IPS-NIHi11 (cell line): Measurements from ENCODE around the gene GIT2.
"Not testable (repeated sequence)": the region's sequence is repeated elsewhere in the genome, so short reads cannot be mapped to it uniquely, and the experiment has no call there.

Experiments used
- DNase-seq: peaks from one replicate; pipeline ENCODE4 v3.0.0; 2012; ENCODE audit warnings: mixed read lengths, low spot score

The GIT2 gene

GRCh38 chr12:109995686-109996482, at the start of gene GIT2:
Gene GIT2, minus strand, starts transcription at chr12:109996368. Its CDS starts 144 bp downstream, at chr12:109996224.
- DNase-seq, result peak; percentile 96

GRCh38 chr12:110042264-110042663, 46.1 kb upstream of the GIT2 start:
- DNase-seq, result no peak

GRCh38 chr12:110039085-110039807, 43.1 kb upstream of the GIT2 start:
- peak; percentile 29 for DNase-seq

GRCh38 chr12:110038741-110039084, 42.5 kb upstream of the GIT2 start:
- DNase-seq, result no peak

GRCh38 chr12:110037315-110037714, 41.1 kb upstream of the GIT2 start:
- DNase-seq, result no peak

- no peak for DNase-seq
These were observed 39.5 kb upstream of the GIT2 start for GRCh38 chr12:110035534-110036104.

- DNase-seq, result no peak
These were observed 37.7 kb upstream of the GIT2 start for GRCh38 chr12:110033888-110034287.

GRCh38 chr12:110029290-110029815, 33.2 kb upstream of the GIT2 start:
- DNase-seq, result no peak

GRCh38 chr12:110028323-110028722, 32.2 kb upstream of the GIT2 start:
- DNase-seq, result no peak

- DNase-seq, result no peak
These were observed 27.9 kb upstream of the GIT2 start for GRCh38 chr12:110024051-110024450.

- peak; percentile 23 for DNase-seq
These were observed 27.2 kb upstream of the GIT2 start for GRCh38 chr12:110023059-110023980.

- no peak for DNase-seq
These were observed 24.8 kb upstream of the GIT2 start for GRCh38 chr12:110020956-110021355.

GRCh38 chr12:110015132-110015531, 19.0 kb upstream of the GIT2 start:
- DNase-seq, result no peak

- DNase-seq, result no peak
These were observed 16.5 kb upstream of the GIT2 start for GRCh38 chr12:110012659-110013058.

GRCh38 chr12:110012137-110012536, 16.0 kb upstream of the GIT2 start:
- DNase-seq, result no peak

- DNase-seq, result no peak
These were observed 14.9 kb upstream of the GIT2 start for GRCh38 chr12:110010853-110011723.

- not testable (repeated sequence) for DNase-seq
These were observed 12.7 kb upstream of the GIT2 start for GRCh38 chr12:110008681-110009398.

GRCh38 chr12:110007881-110008280, 11.7 kb upstream of the GIT2 start:
- DNase-seq, result no peak

- no peak for DNase-seq
These were observed 9.9 kb upstream of the GIT2 start for GRCh38 chr12:110006115-110006514.

GRCh38 chr12:110005319-110005973, 9.3 kb upstream of the GIT2 start:
- DNase-seq, result no peak
